Cardiac fibroblast (primary cell): ENCODE data around the gene TNFRSF25.

Experiments used
- DNase-seq, 2 donors: peaks; one replicate each; pipeline versions ENCODE4 v3.0.0 to v3.0.0-alpha.2; 2010; ENCODE audit warnings: low read depth in 2 of 2
- H3K4me3 ChIP-seq, 2 donors: replicated peaks in 1 of 2; 1 replicate in 1 of 2; 2 replicates in 1 of 2; pipeline ENCODE4 v1.5.1; 2011; ENCODE audit warnings: low read depth in 2 of 2, low read length in 2 of 2, mild to moderate bottlenecking in 2 of 2, moderate library complexity in 1 of 2
- TF ChIP-seq, protein P1 (sequence below): IDR thresholded peaks from one replicate; pipeline ENCODE4 v1.5.1; 2011; ENCODE audit warnings: low read depth, mild to moderate bottlenecking, low read length, inconsistent platforms

TNFRSF25 gene

DNA sequence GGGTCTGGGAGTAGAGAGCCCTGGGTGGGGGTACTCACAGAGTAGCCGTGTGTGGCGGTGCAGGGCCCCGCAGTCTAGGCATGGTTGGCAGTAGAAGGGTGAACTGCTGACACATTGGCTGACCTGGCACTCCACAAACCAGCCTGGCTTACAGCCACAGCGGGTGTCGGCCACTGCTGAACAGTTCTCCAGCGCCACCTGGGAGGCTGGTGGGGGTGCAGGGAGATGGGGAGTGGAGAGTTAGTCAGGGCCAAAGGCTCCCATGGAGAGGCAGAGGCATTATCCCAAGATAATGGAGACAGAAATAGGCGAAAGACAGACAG lies 1.5 kb downstream of the TNFRSF25 start:
- no peak for DNase-seq
- no peak overlapping the region for H3K4me3 ChIP-seq
- TF ChIP-seq, protein P1, sequence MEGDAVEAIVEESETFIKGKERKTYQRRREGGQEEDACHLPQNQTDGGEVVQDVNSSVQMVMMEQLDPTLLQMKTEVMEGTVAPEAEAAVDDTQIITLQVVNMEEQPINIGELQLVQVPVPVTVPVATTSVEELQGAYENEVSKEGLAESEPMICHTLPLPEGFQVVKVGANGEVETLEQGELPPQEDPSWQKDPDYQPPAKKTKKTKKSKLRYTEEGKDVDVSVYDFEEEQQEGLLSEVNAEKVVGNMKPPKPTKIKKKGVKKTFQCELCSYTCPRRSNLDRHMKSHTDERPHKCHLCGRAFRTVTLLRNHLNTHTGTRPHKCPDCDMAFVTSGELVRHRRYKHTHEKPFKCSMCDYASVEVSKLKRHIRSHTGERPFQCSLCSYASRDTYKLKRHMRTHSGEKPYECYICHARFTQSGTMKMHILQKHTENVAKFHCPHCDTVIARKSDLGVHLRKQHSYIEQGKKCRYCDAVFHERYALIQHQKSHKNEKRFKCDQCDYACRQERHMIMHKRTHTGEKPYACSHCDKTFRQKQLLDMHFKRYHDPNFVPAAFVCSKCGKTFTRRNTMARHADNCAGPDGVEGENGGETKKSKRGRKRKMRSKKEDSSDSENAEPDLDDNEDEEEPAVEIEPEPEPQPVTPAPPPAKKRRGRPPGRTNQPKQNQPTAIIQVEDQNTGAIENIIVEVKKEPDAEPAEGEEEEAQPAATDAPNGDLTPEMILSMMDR: no peak

DNA sequence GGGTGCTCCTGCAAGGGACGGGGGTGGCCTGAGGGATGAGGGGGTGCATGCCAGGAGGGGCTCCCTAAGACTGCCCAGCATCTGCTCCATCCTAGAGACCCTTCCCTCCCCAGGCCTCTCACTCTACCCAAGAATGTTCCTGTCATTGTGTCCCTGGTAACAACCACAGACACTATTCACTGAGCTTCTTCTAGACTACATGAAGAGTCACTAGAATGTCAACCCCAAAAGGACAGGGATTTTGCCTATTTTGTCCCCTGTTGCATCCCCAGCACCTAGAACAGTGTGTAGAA lies 2.9 kb downstream of the TNFRSF25 start:
- DNase-seq: no peak
- no peak overlapping the region for H3K4me3 ChIP-seq
- TF ChIP-seq, protein P1: no peak

DNA sequence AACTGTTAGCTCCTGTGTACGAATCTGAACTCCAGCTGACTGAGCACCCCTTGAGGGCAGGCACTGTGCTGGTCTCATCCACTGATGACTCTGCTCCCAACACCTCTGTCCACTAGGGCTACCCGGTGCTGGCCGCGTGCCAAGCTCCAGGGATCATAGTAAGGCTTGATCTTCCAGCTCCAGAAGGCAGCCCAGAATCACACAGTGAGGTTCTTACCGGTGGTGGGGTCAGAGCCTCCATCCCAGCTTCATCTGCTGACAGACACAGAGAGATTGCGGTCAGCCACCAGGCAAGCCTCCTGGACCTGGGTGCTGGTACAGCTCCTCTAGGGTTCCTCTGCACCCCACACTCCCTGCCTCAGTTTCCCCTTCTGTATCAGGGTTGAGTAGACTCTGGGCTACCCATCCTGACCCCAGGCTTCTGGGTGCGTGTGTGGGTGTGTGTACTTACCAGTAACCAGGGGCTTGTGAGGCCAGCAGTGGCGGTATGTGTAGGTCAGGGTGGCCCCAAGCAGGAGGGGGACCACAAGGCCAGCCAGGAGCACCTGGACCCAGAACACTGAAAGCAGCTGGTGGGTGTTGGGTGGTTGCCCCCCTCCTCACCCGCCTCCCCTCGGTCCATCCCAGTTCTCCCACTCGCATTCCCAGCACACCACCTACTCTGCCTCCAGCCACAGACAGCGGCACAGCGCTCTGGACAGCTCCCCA lies 3.4 kb downstream of the TNFRSF25 start:
- no peak overlapping the region for H3K4me3 ChIP-seq
- TF ChIP-seq, protein P1: peak; percentile 5
- no peak for DNase-seq

DNA sequence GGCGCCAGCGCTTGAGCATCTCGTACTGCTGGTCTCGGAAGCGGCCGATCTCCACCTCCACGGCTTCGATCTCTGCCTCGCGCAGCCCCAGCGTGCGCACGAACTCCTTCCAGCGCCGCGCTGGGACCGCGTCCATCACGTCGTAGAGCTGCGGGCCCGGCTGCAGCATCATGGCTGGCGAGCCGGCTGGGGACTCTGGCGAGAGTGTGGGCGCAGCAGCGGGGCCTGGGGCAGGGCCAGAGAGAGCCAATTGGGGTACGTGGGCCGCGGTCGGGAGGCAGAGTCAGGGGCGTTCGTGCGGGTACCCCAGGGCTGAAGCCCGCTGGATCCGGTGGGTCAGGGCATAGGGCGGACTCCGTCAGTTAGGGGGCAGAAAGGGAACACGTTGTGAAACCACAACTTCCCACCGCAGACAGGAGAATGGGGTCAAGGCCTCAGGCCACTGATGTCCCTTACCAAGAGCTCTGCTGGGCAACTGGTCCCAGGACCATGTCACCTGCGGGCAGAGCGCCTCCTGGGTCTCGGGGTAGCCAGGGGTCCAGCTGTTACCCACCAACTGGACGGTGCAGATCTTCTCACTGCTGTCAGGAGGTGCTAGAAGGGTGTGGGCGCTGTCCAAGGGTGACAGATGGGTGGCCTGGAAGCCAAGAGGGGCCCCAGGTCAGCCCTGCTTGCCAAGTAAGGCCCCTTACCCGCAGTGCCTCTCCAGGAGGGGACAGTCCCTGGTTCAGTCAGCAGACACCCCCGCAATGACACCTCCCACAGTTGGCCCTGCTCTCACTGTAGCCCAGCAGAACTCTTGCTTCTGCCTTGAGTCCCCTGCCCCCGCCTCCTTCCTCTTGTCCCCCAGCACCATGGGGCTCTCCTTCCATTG lies 4.2 kb downstream of the TNFRSF25 start:
- no peak overlapping the region for H3K4me3 ChIP-seq
- no peak for DNase-seq
- TF ChIP-seq, protein P1: no peak

DNA sequence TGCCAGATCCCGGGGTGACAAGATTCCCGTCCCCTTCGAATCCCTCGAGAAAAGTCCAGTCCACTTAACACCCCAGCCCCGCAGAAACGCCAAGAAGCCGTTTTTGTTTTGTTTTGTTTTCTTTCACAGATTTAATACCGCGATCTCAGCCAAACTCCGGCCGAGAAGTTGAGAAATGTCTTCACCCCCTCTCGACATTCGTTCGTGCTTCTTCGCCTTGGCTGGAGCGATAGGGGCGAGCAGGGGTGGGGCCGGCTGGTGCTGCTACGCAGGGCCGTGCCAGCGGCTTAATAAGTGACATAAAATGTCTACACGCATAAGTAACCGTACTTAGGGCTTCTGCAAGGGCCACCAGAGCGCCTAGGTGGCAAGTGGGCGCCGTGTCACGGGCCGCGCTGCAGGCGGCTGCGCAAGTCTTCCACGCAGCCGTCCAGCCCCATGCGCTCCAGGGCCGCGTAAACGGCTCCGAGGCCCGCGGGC lies 4.9 kb downstream of the TNFRSF25 start:
- TF ChIP-seq, protein P1: no peak
- H3K4me3 ChIP-seq: no peak overlapping the region

DNA sequence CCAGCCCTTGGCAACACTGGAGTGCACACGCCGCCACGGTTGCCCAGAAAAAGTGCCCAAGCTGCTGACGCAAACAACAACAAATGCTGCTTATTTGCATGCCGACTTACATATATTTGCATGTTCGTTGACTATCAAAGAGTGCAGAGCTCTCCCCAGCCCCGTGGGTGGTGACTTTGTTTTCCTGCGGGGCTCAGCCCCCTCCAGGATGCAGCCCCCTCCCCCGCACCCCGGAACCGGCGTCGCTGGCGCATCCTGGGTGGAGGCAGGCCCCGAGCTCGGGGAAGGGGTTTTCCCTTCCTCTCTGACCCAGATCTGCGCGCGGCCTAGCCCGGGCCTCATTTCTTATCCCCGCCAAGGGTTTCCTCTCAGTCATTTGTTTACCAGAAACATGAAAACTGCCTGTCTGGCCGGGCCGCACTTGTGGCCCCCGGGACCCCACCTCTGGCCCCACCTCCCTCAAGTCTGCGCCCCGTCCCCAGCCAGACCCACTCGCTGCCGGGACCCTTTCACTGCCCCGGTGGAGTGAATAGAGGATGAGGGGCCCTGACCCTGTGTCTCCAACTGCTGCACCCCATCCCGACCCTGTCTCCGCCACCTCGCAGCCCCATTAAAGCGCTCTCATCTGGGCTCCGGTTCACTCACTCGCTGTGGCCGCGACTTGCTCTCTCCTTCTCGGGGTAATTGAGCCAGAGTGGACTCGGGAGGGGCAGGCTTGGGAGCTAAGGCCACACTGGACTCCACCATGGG lies 5.5 kb downstream of the TNFRSF25 start:
- no peak overlapping the region for H3K4me3 ChIP-seq
- no peak for DNase-seq

More for the DNA sequence above, 4.9 kb downstream of the TNFRSF25 start:
- DNase-seq: no peak

More for the DNA sequence above, 5.5 kb downstream of the TNFRSF25 start:
- TF ChIP-seq, protein P1: no peak
